Sciatic nerve (tissue), 2 donors: ENCODE results near the gene RHOG. TPM values are rescaled to one million over a fixed set of nuclear protein-coding genes. Genes with fewer than 3 reads are reported as not detected.
"Not testable (repeated sequence)": the region's sequence is repeated elsewhere in the genome, so short reads cannot be mapped to it uniquely, and the experiment has no call there.

Experiments
- ATAC-seq: fragments of 200-7000 bp; cut with Tn5 transposase; one replicate; pipeline ENCODE4 v1.9.1; 2020; ENCODE audit warnings: mild to moderate bottlenecking, moderate library complexity
- DNase-seq: peaks from one replicate; pipeline ENCODE4 v3.0.0-alpha.2; 2020; ENCODE audit warnings: low spot score
- intact Hi-C: fragments of 100-400 bp; cut with DNase I; formaldehyde crosslinking; loops from one replicate; pipeline ENCODE4 v1.14.2; 2022
- total RNA-seq: library from RNA; stranded (reverse); fragmentation: NEBNext Ultra II Directional; extraction: Animal tissue kit (Norgen Biotek cat#: 25700); gene quantifications from one replicate; pipeline ENCODE4 v1.2.1, GENCODE V29; 2021
- donor health status: DM: no; HTN: no; CAD: no.
- donor health status: DM: no; HTN: no; CAD: no.

Gene RHOG
- total RNA-seq, 1 donor from 2014 or later = 50.6 TPM

DNA sequence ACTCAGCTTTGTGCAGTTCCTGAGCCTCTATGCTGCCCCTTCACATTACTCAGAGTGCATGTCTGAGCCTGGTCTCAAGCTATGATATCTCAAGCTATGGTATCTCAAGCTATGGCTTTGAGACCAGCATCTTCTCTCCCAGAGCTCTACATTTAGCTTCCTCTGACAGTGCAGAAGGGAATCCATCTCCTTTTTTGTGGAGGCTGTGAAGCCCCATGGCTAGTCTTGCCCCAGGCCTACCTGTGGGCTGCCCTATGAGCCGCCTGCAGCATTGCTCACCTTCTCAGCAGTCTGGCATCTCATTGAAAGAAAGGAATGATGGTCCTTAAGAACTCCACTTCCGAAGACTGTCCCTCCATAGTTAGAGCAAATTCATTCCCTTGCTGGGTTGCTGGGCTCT, 19.8 kb downstream of the RHOG start:
- intact Hi-C loops = no loop called here
- ATAC-seq = no peak
- DNase-seq = no peak

DNA sequence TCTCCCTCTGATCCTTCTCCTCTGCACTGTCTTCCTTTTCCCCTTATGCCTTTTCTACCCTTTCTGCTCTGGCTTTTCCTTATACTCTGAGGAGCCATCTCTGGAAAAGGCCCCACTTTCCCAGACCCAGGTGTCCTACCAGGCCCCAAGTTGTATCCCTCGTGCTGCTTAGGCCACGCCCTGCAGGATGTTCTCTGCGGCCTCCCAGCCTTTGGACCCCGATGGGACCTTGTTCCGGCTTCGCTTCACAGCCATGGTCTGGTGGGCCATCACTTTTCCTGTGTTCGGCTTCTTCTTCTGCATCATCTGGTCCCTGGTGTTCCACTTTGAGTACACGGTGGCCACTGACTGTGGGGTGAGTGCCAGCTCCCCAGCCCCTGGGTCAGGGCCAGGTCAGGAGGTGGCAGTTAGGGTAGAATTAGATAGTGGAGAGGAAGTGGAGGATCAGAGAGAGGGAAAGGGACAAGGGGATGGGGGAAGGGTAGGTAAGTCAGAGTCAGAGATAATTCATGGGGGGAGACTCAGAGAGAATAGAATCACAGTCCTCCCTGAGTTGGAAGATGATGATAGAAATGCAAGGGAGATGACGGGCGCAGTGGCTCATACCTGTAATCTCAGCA, 23.5 kb downstream of the RHOG start:
- DNase-seq (no peak), ATAC-seq (peak; percentile 36)
- intact Hi-C loops = no loop called here

DNA sequence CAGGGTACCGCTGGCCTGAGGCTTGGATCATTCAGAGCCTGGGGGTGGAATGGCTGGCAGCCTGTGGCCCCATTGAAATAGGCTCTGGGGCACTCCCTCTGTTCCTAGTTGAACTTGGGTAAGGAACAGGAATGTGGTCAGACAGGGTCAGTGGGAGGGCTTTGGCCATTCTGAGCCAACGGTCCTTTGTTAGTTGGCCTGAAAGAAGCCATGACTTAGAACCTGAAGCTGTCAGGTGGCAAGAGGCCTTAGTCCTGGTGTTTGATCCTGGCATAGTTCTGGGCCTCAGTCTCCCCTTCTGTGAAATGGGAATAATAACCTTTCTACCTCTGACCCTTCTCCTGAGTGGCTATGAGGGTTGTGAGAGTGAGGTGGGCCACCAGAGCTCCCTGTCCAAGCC, 24.1 kb downstream of the RHOG start:
- no peak for ATAC-seq
- DNase-seq = no peak
- intact Hi-C loops = no loop called here

DNA sequence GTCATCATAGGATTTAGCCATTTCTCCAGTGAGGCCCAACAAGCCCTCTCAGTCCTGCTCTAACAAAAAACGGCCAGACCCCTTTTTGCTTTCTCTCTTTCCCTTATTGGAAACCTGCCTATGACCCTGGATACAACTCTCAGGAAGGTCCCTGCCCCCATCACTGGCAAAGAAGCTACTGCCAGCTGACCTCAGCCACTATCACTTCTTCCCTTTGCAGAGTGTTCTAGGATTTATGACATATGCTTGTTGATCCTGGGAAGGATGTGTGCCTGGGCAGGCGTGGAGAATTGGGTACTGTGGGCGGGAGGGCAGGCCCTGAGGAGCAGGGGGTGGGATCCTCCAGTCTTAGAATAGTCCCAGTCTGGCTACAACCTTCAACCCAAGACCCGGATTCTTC, 24.9 kb downstream of the RHOG start:
- DNase-seq = no peak
- ATAC-seq = no peak
- intact Hi-C loops = no loop called here

DNA sequence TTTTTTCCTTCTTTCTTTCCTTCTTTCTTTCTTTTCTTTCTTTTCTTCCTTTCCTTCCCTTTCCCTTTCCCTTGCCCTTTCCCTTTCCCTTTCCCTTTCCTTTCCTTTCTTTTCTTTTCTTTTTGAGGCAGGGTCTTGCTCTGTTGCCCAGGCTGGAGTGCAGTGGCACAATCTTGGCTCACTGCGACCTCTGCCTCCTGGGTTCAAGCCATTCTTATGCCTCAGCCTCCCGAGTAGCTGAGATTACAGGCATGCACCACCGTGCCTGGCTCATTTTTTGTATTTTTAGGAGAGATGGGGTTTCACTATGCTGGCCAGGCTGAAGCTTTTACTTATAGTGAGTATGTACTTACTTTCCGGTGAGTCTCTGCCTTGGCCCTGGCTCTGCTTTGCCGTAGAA, 25.9 kb downstream of the RHOG start:
- intact Hi-C loops, ATAC-seq, DNase-seq: not testable (repeated sequence)

DNA sequence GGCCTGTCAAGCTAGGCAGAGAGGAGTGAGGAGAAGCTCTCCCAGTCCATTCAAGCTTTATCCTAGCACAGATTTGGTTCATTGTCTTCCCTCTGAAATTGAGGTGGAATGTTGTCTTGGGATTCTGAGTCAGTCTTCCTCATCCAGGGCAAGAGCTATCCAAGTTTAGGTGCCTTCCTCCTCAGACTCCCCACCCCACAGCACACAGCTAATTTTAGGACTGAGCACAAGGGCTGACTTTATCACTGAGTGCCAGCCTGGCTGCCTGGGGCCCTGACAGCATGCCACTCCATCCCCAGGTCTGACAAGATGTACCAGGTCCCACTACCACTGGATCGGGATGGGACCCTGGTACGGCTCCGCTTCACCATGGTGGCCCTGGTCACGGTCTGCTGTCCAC, 29.8 kb downstream of the RHOG start:
- DNase-seq = no peak
- ATAC-seq = no peak

DNA sequence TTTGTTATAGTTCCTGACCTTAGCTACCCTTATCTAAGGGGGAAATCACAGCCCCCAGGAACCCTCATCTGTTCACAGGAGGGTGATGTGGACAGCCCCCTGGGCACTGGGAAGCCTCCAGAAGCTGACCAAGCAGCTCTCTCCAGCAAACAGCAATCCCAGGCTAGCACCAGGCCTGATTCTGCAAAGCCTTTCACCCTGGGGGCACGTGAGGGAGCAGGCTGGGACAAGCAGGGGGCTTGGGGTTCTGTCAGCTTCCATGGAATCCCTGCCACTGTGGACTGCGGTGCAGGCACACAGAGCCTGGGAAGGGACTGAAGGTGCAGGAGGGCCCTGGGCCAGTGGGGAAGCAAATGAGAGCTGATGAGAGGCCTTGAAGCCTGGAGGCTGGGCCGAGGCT, 30.3 kb downstream of the RHOG start:
- DNase-seq = no peak
- intact Hi-C loops = no loop called here

More for the DNA sequence above, 29.8 kb downstream of the RHOG start:
- intact Hi-C loops = no loop called here

DNA sequence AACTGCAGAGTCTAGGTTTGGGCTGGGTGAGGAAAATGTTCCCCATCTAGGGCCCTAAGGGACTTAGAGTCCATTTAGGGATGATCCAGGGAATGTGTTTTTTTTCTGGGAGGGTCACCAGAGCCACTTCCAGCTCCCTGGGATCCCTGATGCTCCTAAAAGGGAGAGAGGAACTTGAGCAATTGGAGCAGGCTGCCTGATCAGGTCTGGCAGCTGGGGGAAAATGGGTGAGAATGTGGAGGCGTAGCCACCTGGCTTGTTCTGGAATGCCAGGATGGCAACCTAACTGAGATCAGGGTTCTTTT, 31.2 kb downstream of the RHOG start:
- no peak for DNase-seq
- intact Hi-C loops = no loop called here

More for the DNA sequence above, 30.3 kb downstream of the RHOG start:
- ATAC-seq = no peak

DNA sequence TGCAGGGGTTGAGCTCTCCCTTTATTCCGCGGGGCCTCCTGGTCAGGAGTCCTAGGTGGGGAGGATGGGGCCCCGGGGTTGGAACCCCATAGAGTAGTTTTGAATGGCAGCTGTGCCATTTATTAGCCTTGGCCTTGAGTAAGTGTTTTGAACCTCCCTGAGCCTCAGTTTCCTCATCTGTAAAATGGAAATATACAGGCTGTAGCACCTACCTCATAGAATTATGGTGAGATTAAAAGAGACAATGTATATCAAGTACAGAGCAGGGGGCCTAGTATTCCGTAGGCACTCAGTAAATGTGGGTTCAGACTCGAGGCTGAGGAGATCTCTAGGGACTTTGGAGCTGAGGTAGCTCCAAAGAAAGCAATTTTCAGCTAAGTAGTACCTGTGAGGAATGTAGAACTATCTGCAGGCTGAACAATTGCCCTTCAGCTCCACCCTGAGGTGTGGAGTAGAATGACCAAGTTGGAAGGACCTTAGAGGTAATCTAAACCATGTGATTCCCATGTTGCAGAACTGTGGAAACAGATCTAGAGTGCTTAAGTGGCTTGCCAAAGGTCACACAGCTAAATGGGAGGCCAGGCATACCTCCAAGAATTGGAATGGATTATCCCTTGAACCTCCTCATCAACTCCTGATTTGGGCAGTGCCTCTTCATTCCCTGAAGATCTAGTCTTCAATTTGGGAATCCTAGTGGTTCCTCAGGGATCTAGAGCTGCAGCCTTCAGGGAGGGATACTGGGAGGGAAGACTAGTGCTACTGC, 31.7 kb downstream of the RHOG start:
- ATAC-seq = peak; percentile 57
- intact Hi-C loops = no loop called here
- DNase-seq = no peak

More for the DNA sequence above, 31.2 kb downstream of the RHOG start:
- peak; percentile 4 for ATAC-seq

DNA sequence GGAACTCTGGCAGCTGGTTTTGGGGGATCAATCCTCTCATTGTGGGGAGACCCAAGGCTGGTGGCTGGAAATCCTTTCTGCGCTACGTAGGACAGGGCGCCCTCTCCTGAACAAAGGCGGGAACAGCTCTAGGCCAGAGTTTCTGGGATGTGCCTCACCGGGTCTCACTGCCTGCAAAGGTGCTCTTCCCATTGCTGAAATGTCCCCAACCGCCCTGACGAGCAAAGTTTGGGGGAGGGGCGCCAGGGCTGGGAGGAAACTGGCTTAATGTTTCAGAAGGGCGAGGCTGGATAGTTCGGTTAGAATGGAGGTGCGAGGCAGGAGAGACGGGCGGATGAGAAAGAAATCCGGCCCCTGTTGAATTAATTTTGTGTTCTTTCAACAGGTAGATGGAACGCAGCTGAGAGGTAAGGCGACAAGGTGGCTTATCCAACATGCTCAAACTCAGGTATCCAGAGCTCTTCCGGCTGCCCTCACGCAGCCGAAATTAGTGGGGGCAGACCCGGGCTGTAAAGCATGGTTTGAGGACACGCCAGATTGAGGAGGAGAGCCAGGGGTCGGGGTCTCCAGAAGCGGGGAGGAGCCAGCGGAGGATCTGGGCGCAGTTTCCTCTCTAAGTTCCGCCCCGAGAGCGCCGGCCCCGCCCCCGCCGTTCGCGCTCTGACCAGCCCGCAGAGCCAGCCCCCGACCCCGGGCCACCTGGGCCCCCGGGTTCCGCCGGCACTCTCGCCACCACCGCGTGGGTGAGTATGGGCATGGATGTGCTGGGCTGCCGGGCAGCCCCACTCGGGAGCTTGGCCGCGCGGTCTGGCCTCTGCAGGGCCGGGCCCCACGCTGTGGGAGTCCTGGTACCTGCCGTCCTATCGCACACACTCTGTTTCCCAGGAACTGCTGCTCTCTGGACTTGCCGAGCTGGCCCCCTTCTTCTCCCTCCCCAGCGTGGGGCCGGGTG, 32.6 kb downstream of the RHOG start, which contains the start of gene PGAP2:
Gene PGAP2, plus strand, starts transcription at position 652 of the 952 bp plus-strand sequence. CDS start 2,700 bp downstream, outside the sequence.
- intact Hi-C loops = no loop called here
- ATAC-seq (peak; percentile 85), DNase-seq (peak; percentile 84)

DNA sequence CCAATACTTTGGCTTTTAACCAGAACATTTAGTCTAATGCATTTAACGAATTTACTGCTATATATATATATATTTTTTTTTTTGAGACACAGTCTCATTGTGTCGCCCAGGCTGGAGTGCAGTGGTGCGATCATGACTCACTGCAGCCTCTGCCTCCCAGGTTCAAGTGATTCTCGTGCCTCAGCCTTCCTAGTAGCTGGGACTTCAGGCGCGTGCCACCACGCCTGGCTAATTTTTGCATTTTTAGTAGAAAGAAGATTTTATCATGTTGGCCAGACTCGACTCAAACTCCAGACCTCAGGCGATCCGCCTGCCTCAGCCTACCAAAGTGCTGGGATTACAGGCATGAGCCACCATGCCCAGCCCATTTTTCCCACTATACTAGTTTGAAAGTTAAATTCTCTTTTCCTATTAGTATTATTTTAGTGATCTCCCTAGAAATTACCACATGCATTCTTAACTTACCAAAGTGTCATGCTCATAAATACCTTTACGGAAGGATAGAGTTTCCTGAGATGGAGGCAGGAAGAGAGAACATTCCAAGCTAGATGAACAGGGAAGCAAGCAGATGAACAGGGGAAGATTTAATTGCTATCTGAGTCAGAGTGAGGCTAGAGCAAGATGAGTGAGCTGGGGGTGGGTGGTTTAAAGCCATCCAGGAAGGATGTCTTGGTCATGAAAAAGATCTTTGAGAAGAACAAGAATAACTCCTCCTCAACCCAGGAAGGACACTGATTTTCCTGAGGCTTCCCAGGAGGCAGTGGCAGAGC, 36.8 kb downstream of the RHOG start:
- no peak for ATAC-seq
- intact Hi-C loops = no loop called here
- peak; percentile 18 for DNase-seq

DNA sequence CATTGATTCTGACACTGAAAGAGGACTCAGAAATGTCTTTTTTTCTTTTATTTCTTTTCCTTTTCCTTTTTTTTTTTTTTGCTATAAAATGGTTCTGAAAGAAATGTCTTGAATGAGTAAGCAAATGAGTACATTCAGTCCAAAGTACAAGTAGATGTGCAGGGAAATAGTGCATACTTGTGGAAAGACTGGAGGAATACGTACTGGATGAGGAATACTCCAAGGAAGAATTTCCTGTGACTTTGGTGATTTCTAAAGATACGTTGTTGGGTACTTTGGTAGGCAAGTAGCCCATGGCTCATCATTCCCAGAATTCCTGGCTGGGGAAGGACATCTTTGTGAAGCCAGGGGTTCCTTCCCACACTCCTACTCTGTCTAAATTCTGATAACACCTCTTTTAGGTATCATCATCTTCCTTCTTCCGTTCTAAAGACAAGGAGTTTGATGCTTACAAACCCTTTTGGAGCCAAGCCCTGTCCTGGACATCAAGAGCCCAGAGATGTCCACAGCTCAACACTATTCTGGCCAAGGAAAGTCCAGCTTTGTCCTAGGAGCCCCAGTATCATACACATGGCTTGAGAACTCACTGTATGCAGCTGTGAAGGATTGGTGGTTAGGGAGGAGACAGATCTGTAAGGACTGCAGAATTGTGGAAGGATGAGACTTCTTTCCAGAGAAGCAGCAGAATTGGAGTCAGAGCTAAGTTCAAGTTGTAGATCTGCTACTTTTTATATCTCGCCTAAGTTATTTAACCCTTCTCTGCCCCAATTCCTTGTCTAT, 38.6 kb downstream of the RHOG start:
- DNase-seq = no peak
- no peak for ATAC-seq
- intact Hi-C loops = no loop called here

DNA sequence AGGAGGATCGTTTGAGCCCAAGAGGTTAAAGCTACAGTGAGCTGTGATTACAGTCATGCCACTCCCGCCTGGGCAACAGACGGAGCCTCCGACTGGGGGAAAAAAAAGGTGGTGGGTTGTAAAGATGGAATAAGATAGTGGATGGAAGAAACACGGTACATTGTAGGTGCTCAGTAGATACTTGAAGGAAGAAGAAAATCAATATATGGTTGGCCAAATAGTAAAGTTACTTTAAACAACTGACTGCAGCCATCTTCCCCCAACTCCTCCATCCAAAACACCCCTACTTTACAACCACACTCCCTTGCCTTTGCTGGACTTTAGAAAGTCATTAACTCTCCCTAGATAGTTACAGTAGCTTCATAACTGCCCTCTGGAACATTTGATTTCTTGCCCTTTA, 40.9 kb downstream of the RHOG start:
- intact Hi-C loops = no loop called here
- no peak for DNase-seq

DNA sequence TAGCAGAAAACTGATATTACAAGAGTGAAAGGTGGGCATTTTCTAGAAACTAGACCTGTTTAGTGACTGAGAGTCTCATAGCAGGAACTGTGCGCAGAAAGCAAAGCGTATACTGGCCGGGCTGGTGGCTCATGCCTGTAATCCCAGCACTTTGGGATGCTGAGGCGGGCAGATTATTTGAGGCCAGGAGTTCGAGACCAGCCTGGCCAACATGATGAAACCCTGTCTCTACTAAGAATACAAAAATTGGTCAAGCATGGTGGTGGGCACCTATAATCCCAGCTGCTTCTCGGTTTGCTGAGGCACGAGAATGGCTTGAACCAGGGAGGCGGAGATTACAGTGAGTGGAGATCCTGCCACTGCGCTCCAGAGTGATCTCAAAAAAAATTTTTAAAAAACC, 41.6 kb downstream of the RHOG start:
- intact Hi-C loops = no loop called here
- peak; percentile 42 for DNase-seq

More for the DNA sequence above, 40.9 kb downstream of the RHOG start:
- no peak for ATAC-seq

DNA sequence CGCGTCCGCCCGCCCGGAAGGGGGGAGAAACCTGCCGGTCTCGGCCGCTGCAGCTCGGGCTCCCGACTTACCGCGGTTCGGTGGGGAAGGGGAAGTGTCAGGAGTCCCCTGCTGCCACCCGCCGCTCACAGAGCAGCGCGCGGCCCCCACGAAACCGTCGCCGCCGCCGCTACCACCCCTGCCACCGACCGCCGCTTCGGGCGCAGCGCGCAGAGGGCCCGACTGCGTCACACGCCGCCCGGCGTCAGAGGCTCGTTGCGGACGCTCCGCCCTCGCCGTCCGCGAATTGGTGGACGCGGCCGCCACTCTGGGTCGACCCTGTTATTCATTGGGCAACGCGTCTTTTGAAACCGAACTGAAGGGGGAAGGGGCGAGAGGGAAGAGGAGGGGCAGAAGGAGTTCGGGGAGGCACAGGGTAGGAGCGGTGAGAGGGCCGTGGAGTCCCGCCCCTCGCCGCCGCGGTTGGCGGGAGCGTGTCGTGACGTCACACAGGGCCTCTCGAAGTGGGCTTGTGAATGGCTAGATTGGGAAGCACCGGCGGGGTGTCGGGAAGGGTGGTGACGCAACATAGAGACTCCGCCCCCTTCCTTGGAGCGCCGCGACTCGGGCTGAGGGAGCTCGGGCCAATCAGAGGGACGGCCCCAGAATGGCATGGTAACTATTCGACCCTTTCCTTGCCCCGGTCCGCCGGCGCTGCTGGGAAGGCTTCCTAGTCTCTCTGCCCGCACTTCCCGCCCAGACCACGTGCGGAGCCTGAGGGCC, 43.2 kb downstream of the RHOG start, which contains the start of gene NUP98:
Gene NUP98, minus strand, starts transcription at position 226 of the 762 bp plus-strand sequence. CDS start 15,437 bp downstream, outside the sequence.
- intact Hi-C loops = no loop called here
- ATAC-seq = peak; percentile 99

More for the DNA sequence above, 41.6 kb downstream of the RHOG start:
- ATAC-seq = no peak

DNA sequence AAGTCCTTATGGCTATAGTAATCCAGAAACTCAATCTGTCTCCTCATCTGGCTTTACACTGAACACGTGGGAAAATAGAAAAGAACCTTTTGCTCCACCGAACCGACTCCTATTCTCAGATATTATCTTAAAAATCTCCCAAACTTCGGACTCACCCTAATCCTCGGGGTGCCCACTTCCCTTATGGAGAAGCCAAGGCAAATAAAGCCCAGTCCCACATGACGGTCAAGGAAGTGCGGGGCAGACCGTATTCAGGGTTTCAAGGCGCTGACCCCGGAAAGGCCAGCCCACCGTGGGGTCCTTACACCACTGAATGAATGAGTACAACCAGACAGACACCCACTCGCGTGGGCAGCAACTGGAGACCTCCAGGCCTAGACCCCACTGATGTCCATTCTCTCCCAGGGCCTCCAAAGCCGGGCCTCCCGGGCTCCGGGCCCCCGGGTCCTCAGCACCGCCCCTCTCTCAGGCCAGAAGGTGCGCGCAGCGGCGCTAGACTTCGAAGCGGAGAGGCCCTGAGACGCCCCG, 43.9 kb downstream of the RHOG start:
- no peak for ATAC-seq
- no peak for DNase-seq
- intact Hi-C loops = no loop called here

More for the DNA sequence above, 43.2 kb downstream of the RHOG start, which contains the start of gene NUP98:
- peak; percentile 100 for DNase-seq

DNA sequence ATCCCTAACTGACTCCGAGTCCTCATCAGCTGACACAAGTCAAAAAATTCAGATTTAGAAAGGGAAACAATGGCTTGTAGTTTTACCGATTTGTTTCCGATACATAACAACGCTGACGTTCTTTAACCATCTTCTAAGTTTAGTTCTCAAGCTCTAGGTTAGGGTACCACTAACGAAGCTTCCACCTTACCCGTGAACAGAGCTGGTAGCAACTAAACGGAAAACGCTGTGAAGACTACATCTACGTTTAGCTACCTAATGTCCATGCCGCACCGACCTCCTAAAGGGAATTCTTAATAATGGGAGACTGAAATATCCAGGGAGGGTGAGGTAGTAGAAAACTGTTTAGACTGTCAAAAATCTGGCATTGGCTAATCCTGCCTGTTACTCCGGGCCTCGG, 44.4 kb downstream of the RHOG start:
- ATAC-seq (no peak), DNase-seq (peak; percentile 12)
- intact Hi-C loops = no loop called here
